Measurements from ENCODE around the gene TUBGCP2.

TUBGCP2 gene

DNA sequence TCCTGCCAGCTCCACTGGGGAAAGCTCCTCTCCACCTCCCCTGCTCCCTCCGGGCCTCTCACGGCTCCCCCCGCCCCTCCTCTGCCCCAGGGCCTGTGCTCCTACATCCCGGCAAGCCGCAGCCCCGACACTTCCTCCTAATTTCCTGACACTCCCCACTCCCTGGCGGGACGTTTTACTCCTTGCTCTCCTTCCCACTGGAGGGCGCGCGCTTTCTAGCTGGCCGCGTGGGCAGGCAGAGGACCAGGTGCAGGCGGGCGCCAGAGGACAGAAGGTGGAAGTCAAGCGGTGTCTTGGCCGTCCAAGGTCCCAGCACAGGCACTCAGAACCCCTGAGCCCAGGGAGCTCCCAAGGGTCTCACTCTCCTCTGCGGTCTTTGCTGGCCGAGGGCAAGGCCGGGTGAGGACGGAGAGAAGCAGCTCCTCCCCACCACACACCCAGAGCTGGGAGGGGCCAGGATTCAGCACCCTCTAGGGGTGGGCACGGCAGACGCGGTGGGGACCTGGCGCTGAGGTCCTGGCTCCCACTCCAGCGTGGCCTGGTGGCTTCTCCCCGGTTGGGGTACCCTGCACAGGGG is 51.1 kb downstream of the TUBGCP2 start:
- Histone ChIP-seq H3K27ac (ENCODE audit: low read depth, low read length) (no peak overlapping the region), H3K4me2 (ENCODE audit: low read length) (peak overlapping the region; percentile 73), H3F3A (ENCODE audit: control insufficient read depth, insufficient read depth) (no peaks in the 10 kb centered on the region), H3K36me3 (ENCODE audit: control insufficient read depth, low read length) (no peaks in the 10 kb centered on the region), H3K27me3 (ENCODE audit: control insufficient read depth, low read length) (0 out of 2 replicates have a peak, but pooled peaks cover 6% of the 10 kb centered on the region), H3K4me1 (ENCODE audit: control insufficient read depth, low read length) (peaks cover 38% of the 10 kb centered on the region), H4K20me1 (ENCODE audit: control insufficient read depth, insufficient read depth, low read depth, low read length) (no peaks in the 10 kb centered on the region), H3K4me3 (ENCODE audit: low read length) (peak overlapping the region; percentile 56), H3K9me3 (ENCODE audit: control insufficient read depth, insufficient read depth, low read length) (peaks cover 10% of the 10 kb centered on the region; the same call in 1 of the 2 replicates), H3K79me2 (ENCODE audit: control insufficient read depth, low read length) (no peaks in the 10 kb centered on the region), H3K9me2 (replicated peaks; ENCODE audit: control insufficient read depth, low read length) (no peaks in the 10 kb centered on the region)
- no peak for TF ChIP-seq EZH2phosphoT487 (IDR thresholded peaks at IDR 0.05; ENCODE audit: borderline replicate concordance, low read length)
- peak; percentile 65 for TF ChIP-seq CTCF (IDR thresholded peaks at IDR 0.05; ENCODE audit: low read depth, low read length, poor library complexity, severe bottlenecking)

DNA sequence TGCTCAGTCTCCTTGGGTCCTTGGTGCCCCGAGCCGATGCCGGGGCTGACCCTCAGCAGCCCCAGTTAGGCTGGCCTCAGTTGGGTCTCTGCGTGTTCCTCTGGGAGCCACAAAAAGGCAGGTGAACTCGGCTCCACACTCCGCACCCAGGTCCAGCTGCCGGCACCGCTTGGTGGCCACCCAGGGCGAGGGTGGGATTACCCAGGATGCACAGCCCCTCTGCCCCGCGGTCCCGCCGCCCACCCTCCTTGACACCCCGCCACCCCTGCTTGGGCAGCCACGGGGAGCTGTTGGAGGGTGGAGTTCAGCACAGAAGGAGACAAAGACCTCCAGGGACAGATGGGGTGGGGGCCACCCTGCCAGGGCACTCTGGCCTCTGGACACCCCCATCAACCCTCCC is 53.3 kb downstream of the TUBGCP2 start:
- Histone ChIP-seq H3K27me3 (ENCODE audit: control insufficient read depth, low read length) (no peaks in the 10 kb centered on the region), H3K9me3 (ENCODE audit: control insufficient read depth, insufficient read depth, low read length) (0 out of 2 replicates have a peak, but pooled peaks cover 6% of the 10 kb centered on the region), H3F3A (ENCODE audit: control insufficient read depth, insufficient read depth) (no peaks in the 10 kb centered on the region), H3K4me3 (ENCODE audit: low read length) (no peak overlapping the region), H3K36me3 (ENCODE audit: control insufficient read depth, low read length) (no peaks in the 10 kb centered on the region), H3K4me2 (ENCODE audit: low read length) (no peak overlapping the region), H3K27ac (ENCODE audit: low read depth, low read length) (no peak overlapping the region), H3K9me2 (replicated peaks; ENCODE audit: control insufficient read depth, low read length) (no peaks in the 10 kb centered on the region), H4K20me1 (ENCODE audit: control insufficient read depth, insufficient read depth, low read depth, low read length) (no peaks in the 10 kb centered on the region), H3K4me1 (ENCODE audit: control insufficient read depth, low read length) (peaks cover 30% of the 10 kb centered on the region), H3K79me2 (ENCODE audit: control insufficient read depth, low read length) (no peaks in the 10 kb centered on the region)
- TF ChIP-seq CTCF (IDR thresholded peaks at IDR 0.05; ENCODE audit: low read depth, low read length, poor library complexity, severe bottlenecking) (no peak), EZH2phosphoT487 (IDR thresholded peaks at IDR 0.05; ENCODE audit: borderline replicate concordance, low read length) (no peak)

DNA sequence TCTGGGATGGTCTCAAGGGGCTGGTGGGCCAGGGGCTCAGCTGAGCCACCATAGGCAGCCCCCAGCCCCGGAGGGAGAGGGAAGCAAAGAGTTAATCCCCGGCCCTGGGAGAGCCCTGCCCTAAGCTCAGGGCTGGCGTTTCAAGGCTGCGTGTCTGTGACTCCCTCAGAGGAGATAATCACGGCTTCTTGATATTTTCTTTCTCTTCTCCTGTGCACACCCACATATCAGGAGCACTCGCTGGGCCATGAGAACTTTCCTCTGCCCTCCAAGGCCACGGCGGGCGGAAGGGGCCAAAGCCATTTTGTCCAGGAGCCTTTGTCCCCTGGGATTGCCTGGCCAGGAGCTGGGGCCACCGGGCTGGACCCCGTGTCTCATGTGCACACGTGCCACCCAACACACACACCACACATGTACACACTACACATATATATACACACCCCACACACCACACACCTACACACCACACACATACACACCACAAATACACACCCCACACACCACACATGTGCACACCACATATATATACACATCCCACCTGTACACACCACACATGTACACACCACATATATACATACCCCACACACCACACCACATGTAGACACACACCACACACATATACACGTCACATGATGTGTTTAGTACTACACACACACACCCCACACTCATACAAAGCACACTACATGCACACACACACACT is 54.1 kb downstream of the TUBGCP2 start:
- no peaks in the 10 kb centered on the region for H4K20me1 ChIP-seq (ENCODE audit: control insufficient read depth, insufficient read depth, low read depth, low read length)
- no peaks in the 10 kb centered on the region for H3K9me3 ChIP-seq (ENCODE audit: control insufficient read depth, insufficient read depth, low read length)
- no peak overlapping the region for H3K4me2 ChIP-seq (ENCODE audit: low read length)

More for the DNA sequence above, 54.1 kb downstream of the TUBGCP2 start:
- H3K27me3 ChIP-seq (ENCODE audit: control insufficient read depth, low read length), result no peaks in the 10 kb centered on the region
- TF ChIP-seq EZH2phosphoT487 (IDR thresholded peaks at IDR 0.05; ENCODE audit: borderline replicate concordance, low read length), result no peak
- TF ChIP-seq CTCF (IDR thresholded peaks at IDR 0.05; ENCODE audit: low read depth, low read length, poor library complexity, severe bottlenecking), result no peak
- H3K4me1 ChIP-seq (ENCODE audit: control insufficient read depth, low read length), result peaks cover 27% of the 10 kb centered on the region
- no peaks in the 10 kb centered on the region for H3K79me2 ChIP-seq (ENCODE audit: control insufficient read depth, low read length)
- no peak overlapping the region for H3K4me3 ChIP-seq (ENCODE audit: low read length)
- no peaks in the 10 kb centered on the region for H3F3A ChIP-seq (ENCODE audit: control insufficient read depth, insufficient read depth)
- no peaks in the 10 kb centered on the region for H3K36me3 ChIP-seq (ENCODE audit: control insufficient read depth, low read length)
- H3K9me2 ChIP-seq (replicated peaks; ENCODE audit: control insufficient read depth, low read length), result no peaks in the 10 kb centered on the region
- no peak overlapping the region for H3K27ac ChIP-seq (ENCODE audit: low read depth, low read length)
